Measurements from ENCODE around the gene SLC1A7.

- TF ChIP-seq, protein P1, sequence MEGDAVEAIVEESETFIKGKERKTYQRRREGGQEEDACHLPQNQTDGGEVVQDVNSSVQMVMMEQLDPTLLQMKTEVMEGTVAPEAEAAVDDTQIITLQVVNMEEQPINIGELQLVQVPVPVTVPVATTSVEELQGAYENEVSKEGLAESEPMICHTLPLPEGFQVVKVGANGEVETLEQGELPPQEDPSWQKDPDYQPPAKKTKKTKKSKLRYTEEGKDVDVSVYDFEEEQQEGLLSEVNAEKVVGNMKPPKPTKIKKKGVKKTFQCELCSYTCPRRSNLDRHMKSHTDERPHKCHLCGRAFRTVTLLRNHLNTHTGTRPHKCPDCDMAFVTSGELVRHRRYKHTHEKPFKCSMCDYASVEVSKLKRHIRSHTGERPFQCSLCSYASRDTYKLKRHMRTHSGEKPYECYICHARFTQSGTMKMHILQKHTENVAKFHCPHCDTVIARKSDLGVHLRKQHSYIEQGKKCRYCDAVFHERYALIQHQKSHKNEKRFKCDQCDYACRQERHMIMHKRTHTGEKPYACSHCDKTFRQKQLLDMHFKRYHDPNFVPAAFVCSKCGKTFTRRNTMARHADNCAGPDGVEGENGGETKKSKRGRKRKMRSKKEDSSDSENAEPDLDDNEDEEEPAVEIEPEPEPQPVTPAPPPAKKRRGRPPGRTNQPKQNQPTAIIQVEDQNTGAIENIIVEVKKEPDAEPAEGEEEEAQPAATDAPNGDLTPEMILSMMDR (IDR thresholded peaks at IDR 0.05; ENCODE audit: low read depth, low read length, missing input control) = no peak
- TF ChIP-seq TAF1 (conservative IDR thresholded peaks at IDR 0.05) (no peak), REST (IDR thresholded peaks at IDR 0.05) (no peak)
Observed at GRCh38 chr1:53082826-53083455, 59.5 kb downstream of the SLC1A7 start.
